ENCODE data around the gene SRGAP2C. TPM values are rescaled to one million over a fixed set of nuclear protein-coding genes. Genes with fewer than 3 reads are reported as not detected.
A peak's percentile ranks its signal among the peaks of the same experiment; 100 is the strongest.
"Not testable (repeated sequence)": the region's sequence is repeated elsewhere in the genome, so short reads cannot be mapped to it uniquely, and the experiment has no call there.

The SRGAP2C gene
- total RNA-seq, 2 donors from 2014 or later = 19.1 to 23.5 TPM

DNA sequence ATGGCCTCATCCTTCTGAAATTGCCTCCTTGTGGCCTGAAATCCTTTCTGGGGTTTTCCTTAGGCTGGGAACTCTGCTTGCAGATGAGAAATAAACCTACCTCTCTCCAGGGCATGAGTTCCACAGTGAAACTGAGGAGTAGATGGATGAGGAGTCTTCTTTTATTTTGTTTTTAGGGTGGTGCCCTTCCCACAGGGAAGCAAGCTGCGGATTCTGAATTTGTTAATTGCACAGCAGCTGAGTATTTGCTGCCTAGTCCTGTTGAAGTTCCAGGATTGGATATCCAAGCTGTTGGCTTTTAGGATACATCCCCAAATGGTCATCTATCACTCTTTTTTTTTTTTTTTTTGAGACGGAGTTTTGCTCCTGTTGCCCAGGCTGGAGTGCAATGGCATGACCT is 73.4 kb downstream of the SRGAP2C start:
- H3K4me1 Mint-ChIP-seq (ENCODE audit: low read depth); H3K9me3 Mint-ChIP-seq; ATAC-seq (replicated peaks in 1 of 2); H3K27ac Mint-ChIP-seq; H3K27me3 Mint-ChIP-seq (ENCODE audit: low read depth); H3K36me3 Mint-ChIP-seq (ENCODE audit: insufficient read depth in 2 of 2); H3K4me3 Mint-ChIP-seq; DNase-seq: not testable (repeated sequence)

DNA sequence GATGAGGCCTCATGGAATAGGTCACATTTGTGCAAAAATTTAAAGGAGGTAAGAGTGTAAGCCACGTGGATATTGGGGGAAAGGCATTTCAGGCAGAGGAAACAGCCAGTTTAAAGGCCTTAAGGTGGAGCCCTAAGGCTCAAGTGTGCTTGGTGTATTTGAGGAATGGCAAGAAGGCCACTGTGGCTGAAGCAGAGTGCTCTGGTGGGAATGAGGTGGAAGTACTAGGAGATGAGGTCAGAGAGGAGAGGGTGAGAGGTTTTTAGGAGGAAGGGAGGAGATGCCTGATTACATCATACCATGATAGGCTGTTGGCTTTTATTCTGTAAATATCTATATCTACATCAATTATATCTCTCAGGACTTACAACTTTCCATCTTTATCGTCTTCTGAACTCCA is 75.4 kb downstream of the SRGAP2C start:
- H3K27me3 Mint-ChIP-seq (ENCODE audit: low read depth); H3K4me1 Mint-ChIP-seq (ENCODE audit: low read depth); H3K36me3 Mint-ChIP-seq (ENCODE audit: insufficient read depth in 2 of 2); H3K27ac Mint-ChIP-seq; H3K9me3 Mint-ChIP-seq; H3K4me3 Mint-ChIP-seq; ATAC-seq (replicated peaks in 1 of 2); DNase-seq: not testable (repeated sequence)

DNA sequence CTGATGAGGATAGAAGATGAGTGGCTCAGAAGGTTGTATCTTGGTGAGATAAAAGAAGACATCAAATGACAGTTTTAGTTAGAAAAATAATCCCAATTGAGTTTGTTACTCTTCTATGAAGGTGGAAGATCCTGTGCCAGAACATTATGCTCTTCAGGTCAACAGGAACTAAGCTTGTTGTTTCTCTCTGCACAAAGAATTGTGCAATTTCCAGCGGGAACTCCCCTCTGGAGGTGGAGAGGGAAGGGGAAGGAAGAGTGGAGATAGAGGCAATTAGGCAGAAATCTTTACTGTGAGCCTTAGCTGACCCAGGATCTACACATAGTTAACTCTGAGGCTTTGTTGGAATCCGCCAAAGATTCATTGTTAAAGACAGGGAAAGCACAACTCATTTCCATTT is 77.4 kb downstream of the SRGAP2C start:
- not testable (repeated sequence) for H3K36me3 Mint-ChIP-seq (ENCODE audit: insufficient read depth in 2 of 2); H3K9me3 Mint-ChIP-seq

DNA sequence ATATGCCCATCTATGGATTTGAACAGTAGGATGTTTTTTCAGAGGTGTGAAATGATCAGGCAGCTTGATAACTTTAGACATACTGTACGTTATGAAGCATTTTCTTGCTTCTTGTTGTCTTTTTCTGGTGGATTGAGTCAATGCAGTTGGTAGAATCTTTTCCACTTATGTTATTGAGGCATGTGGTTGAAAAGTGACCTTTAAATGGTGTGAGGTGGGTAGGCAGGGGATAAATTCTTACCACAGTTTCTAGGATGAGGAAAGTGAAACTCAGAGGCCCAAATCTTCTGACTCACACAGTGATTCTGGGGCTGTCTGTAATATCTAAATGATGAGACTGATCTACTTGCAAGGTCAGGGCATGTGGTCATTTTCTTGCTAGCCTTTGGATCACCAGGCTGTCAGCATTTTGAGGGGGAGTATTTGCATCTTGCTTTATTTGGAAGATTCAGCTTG is 79.0 kb downstream of the SRGAP2C start:
- H3K36me3 Mint-ChIP-seq (ENCODE audit: insufficient read depth in 2 of 2); H3K27ac Mint-ChIP-seq; H3K4me3 Mint-ChIP-seq; H3K9me3 Mint-ChIP-seq; H3K27me3 Mint-ChIP-seq (ENCODE audit: low read depth); H3K4me1 Mint-ChIP-seq (ENCODE audit: low read depth): not testable (repeated sequence)
- peak; percentile 25 to 38 for DNase-seq
- peak; percentile 93 to 95 for ATAC-seq (replicated peaks in 1 of 2)

More for the DNA sequence above, 77.4 kb downstream of the SRGAP2C start:
- not testable (repeated sequence) for H3K27ac Mint-ChIP-seq; ATAC-seq (replicated peaks in 1 of 2); H3K4me3 Mint-ChIP-seq; H3K4me1 Mint-ChIP-seq (ENCODE audit: low read depth); H3K27me3 Mint-ChIP-seq (ENCODE audit: low read depth); DNase-seq

DNA sequence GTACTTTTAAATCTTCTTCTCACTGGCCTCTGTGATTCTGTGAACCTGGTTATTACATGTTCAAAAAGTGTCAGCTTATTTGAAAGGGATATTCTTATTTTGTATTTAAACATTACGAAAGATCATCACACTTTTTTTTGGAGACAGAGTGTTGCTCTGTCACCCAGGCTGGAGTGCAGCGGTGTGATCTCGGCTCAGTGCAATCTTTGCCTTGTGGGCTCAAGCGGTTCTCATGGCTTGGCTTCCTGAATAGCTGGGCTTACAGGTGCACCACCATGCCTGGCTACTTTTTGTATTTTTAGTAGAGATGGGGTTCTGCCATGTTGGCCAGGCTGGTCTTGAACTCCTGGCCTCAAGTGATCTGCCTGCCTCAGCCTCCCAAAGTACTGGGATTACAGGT is 82.3 kb downstream of the SRGAP2C start:
- H3K27me3 Mint-ChIP-seq (ENCODE audit: low read depth); H3K27ac Mint-ChIP-seq; H3K9me3 Mint-ChIP-seq; DNase-seq; H3K4me3 Mint-ChIP-seq; H3K36me3 Mint-ChIP-seq (ENCODE audit: insufficient read depth in 2 of 2); ATAC-seq (replicated peaks in 1 of 2); H3K4me1 Mint-ChIP-seq (ENCODE audit: low read depth): not testable (repeated sequence)

DNA sequence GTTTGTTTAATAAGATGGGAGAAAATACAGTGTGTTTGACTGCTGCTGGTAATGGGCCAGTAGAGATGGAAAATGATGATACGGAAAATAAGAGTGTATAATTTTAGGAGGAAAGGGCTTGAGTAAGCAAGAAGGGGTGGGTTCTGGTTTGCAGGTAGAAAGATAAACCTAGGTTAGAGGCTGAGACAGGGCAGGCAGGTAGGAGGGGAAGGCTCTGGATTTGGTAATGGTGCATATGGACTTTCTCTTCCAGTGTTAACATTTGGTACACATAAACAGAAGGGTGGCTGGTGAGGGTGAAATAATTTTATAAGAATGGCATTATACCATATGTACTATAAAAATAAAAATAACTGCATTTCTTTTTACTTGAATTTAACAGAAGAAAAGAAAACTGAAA is 84.5 kb downstream of the SRGAP2C start:
- not testable (repeated sequence) for H3K9me3 Mint-ChIP-seq; H3K4me3 Mint-ChIP-seq; H3K36me3 Mint-ChIP-seq (ENCODE audit: insufficient read depth in 2 of 2); H3K27ac Mint-ChIP-seq; H3K27me3 Mint-ChIP-seq (ENCODE audit: low read depth); H3K4me1 Mint-ChIP-seq (ENCODE audit: low read depth); DNase-seq
- ATAC-seq (replicated peaks in 1 of 2) = peak in 1 of 2 donors; percentile 34

DNA sequence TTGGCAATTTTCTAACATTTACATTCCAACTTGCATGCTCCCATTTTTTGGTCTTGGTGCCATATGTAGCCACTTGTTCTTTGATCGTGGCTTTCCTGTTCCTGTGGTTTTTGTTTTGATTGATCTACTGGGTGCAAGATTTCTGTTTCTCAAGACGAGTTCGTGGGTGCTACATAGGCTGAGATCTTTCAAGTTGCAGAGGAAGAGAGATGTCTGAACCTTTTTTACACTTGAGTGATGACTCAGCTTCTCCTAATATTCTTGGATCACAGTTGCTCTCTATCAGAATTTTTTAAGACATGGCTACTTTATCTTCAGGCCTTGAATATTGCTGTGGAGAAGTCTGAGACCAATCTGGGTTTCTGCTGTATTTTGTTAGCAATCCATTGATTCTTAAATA is 85.2 kb downstream of the SRGAP2C start:
- H3K27me3 Mint-ChIP-seq (ENCODE audit: low read depth); DNase-seq; H3K36me3 Mint-ChIP-seq (ENCODE audit: insufficient read depth in 2 of 2); H3K4me1 Mint-ChIP-seq (ENCODE audit: low read depth); H3K9me3 Mint-ChIP-seq: not testable (repeated sequence)
- H3K27ac Mint-ChIP-seq = peak overlapping the region; percentile 94
- H3K4me3 Mint-ChIP-seq = peak overlapping the region; percentile 78 to 94
- ATAC-seq (replicated peaks in 1 of 2) = peak; percentile 44 to 68

DNA sequence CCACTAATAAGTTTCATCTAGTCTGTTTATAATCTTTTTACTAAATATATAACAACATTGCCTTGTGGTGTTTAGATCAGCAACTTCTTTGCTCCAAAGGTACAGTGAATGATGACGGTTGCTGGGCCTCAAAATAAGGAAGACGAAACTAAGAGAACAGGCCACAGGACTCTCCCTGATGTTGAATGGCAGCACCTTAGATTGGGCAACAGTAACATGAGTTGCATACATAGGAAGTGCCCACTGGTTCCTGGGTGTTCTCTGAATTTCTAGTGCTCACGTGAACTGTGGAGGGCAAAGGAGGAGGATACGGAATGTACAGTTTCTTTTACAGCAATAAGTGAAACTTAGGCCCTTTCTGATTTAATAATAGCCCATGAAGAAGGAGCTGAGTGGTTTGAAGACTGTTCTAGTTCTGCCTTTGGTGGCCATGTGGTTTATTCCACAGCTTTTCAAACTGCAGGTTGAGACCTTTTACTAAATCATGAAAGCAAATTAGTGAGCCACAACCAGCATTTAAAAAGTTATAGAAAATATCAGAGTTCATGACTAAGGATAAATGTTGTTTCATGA is 86.5 kb downstream of the SRGAP2C start:
- not testable (repeated sequence) for H3K4me3 Mint-ChIP-seq; H3K4me1 Mint-ChIP-seq (ENCODE audit: low read depth)

DNA sequence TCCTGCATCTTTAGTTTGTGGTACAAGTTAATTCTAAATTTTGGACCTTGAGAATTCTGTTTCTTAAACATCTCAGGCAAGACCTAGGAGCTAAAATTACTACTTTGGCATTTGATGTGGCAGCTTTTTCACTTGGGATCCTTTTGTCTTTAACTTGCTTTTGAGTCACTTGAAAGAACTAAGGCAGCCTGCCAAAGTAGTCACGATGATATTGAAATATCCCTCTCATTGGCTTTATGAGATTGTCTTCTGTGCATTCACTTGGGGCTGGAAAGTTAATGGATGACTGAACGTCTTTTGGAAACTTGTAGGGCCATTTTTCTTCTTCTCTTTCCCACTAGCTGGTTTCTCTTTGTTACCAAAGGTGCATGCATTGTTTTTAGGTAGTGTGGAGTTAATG is 90.7 kb downstream of the SRGAP2C start:
- not testable (repeated sequence) for ATAC-seq (replicated peaks in 1 of 2); H3K9me3 Mint-ChIP-seq; H3K4me3 Mint-ChIP-seq; DNase-seq; H3K4me1 Mint-ChIP-seq (ENCODE audit: low read depth); H3K27ac Mint-ChIP-seq; H3K36me3 Mint-ChIP-seq (ENCODE audit: insufficient read depth in 2 of 2); H3K27me3 Mint-ChIP-seq (ENCODE audit: low read depth)

More for the DNA sequence above, 86.5 kb downstream of the SRGAP2C start:
- not testable (repeated sequence) for H3K36me3 Mint-ChIP-seq (ENCODE audit: insufficient read depth in 2 of 2); H3K27me3 Mint-ChIP-seq (ENCODE audit: low read depth); H3K27ac Mint-ChIP-seq; H3K9me3 Mint-ChIP-seq; DNase-seq
- peak in 1 of 2 donors; percentile 41 for ATAC-seq (replicated peaks in 1 of 2)

DNA sequence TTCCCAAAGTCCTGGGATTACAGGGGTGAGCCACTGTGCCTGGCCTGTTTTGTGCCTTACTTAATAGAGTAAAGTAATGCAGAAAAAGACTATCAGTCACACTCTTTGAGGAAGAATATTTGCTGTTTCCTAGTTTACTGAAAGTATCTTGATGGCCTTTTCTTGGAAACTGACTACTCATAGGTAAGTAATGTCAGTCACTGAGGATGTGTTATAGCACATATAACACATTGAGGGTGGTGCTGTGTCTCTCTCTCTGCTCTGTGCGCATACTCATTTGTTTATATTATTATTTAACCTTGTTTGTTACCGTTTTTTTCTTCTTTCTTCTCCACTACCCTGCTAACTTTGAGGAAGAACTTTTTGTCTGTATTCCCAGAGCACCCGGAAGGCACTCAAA is 93.4 kb downstream of the SRGAP2C start:
- ATAC-seq (replicated peaks in 1 of 2) = peak in 1 of 2 donors; percentile 48
- H3K36me3 Mint-ChIP-seq (ENCODE audit: insufficient read depth in 2 of 2); H3K4me1 Mint-ChIP-seq (ENCODE audit: low read depth); DNase-seq; H3K4me3 Mint-ChIP-seq; H3K9me3 Mint-ChIP-seq; H3K27ac Mint-ChIP-seq; H3K27me3 Mint-ChIP-seq (ENCODE audit: low read depth): not testable (repeated sequence)

DNA sequence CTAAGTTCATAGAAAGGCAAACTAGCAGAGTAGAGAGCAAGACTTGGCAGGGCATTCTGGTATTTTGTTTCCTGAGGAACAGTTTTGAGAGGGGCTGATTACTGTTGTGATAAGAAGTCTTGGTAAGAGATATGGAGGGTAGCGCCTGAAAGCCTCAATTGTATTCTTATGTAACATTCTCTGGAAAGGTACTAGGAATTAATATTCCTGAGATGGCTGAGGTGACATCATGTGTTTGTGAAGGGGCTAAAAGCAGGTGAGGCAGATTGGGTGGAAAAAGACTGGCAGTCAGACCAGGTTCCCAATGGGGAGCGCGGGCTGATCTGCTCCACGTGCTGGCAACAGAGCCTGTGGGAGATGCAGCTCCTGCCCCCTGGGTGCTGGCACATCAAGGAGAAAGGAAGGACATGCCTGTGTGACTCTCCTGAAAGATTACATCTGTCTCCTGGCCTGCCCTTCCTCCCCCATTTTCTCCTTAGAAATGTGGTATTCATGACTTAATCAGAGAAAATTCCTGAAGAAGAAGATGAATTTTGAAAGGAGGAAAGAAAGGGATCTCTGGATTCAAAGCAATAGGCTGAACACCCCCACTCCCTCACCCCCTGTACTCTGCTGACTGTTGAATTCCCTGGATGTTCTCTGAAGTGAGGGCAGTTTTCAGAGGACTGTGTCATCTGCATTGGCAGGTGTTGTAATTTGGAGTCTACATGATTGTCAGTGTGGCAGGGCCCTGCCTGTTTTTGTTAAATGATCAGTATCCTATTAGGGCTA is 94.2 kb downstream of the SRGAP2C start:
- not testable (repeated sequence) for H3K27ac Mint-ChIP-seq; H3K4me3 Mint-ChIP-seq; ATAC-seq (replicated peaks in 1 of 2); H3K36me3 Mint-ChIP-seq (ENCODE audit: insufficient read depth in 2 of 2); H3K27me3 Mint-ChIP-seq (ENCODE audit: low read depth); DNase-seq; H3K4me1 Mint-ChIP-seq (ENCODE audit: low read depth); H3K9me3 Mint-ChIP-seq

DNA sequence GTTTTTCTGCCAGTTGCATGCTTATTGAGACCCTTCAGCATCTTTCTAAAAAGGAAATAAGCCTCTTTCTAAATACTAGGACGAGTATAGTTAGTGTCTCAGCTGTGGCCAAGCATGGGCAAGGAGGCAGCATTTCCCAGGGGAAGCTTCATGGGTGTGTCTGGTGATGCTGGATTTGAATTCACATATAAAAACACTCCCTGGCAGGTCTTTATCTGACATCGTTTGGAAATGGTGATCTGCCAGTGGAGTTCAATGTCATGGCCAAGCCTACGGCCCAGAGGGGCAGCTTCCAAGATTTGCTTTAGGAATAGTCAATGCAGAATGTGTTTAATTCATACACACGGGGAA is 94.7 kb downstream of the SRGAP2C start:
- H3K4me1 Mint-ChIP-seq (ENCODE audit: low read depth); ATAC-seq (replicated peaks in 1 of 2): not testable (repeated sequence)

DNA sequence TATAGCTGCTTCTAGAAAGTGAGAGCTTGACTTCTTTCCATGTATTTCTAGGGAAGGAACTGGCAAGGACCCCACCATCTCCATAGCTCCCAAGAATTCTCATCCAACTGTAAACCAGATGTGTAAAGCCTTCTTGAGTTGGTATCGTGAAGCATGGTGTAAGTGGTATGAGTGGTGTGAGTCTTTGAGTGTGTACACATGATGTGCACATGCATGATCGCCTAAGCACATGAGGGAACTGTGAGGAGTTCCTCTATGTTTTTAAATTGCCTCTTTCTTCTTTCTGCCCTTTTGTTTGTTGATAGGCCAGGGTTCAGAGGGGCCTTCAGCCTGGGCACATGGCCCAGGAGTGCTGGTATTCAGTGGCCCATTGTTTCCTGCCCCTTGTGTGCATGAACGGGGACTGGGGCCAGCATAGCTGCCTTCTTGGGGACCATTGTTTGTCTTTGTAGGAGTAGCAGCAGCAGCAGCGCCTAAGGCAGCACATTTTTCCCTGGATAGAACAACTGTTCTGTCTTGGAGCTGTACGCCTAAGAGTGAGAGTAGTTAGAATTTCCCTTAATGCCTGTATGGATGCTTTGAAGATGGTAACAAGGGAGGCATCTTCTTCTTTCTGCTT is 96.0 kb downstream of the SRGAP2C start:
- ATAC-seq (replicated peaks in 1 of 2); H3K9me3 Mint-ChIP-seq; H3K27ac Mint-ChIP-seq; H3K36me3 Mint-ChIP-seq (ENCODE audit: insufficient read depth in 2 of 2); H3K4me3 Mint-ChIP-seq; DNase-seq; H3K4me1 Mint-ChIP-seq (ENCODE audit: low read depth); H3K27me3 Mint-ChIP-seq (ENCODE audit: low read depth): not testable (repeated sequence)

More for the DNA sequence above, 94.7 kb downstream of the SRGAP2C start:
- H3K9me3 Mint-ChIP-seq; H3K4me3 Mint-ChIP-seq; H3K27me3 Mint-ChIP-seq (ENCODE audit: low read depth); H3K36me3 Mint-ChIP-seq (ENCODE audit: insufficient read depth in 2 of 2); DNase-seq; H3K27ac Mint-ChIP-seq: not testable (repeated sequence)

Data from activated T-cell treated with anti-CD3 and anti-CD28 coated beads, Interleukin-2, amount 50 U/mL, for 72 hours (primary cell).